Measurements from ENCODE around the gene ERC2. TPM values are rescaled to one million over a fixed set of nuclear protein-coding genes. Genes with fewer than 3 reads are reported as not detected.

Gene ERC2
- total and polyA plus RNA-seq, 2 of the 8 experiments (the other 6 are each of a cell fraction or from before 2014, with no cell fraction given), result 16.4 to 22.8 TPM

DNA sequence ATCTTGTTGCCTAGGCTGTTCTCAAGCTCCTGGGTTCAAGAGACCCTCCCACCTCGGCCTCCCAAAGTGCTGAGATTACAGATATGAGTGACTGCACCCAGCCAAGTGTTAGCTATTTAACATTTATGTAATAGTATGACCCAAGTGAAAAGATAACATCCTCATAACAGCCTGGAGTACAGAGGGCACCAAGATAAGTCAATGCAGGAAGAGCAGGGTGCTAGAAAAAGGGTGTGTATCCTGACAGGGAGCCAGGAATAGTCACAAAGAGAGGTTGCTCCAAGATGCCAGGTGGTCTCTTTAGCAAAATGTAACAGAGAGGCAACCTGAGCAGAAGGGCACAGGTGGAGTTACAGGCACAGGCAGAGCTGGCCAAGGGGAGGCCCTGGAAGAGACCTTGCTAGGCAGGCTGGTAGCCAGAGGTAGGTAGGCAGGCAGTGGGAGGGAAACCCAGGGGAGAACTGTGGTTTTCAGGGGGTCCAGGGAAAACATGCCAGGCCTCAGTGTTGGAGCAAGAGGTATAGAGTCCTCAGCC is 277.4 kb downstream of the ERC2 start (continued):
- TF ChIP-seq SAP30 (IDR thresholded peaks at IDR 0.05; ENCODE audit: insufficient read depth, insufficient replicate concordance, low read length) (no peak), SIN3A (conservative IDR thresholded peaks at IDR 0.05 in 1 of 2, IDR thresholded peaks at IDR 0.05 in 1 of 2; ENCODE audit: low read depth in 1 of 2, low read length in 2 of 2) (no peak), POLR2A (IDR thresholded peaks at IDR 0.05; ENCODE audit: control extremely low read depth in 1 of 2, low read depth in 2 of 2, low read length in 2 of 2) (no peak)

All from H1 (cell line).